RWPE1 (cell line): ENCODE results near the gene RPS6KA6.
"Not testable (repeated sequence)": the region's sequence is repeated elsewhere in the genome, so short reads cannot be mapped to it uniquely, and the experiment has no call there.

ENCODE experiments used
- CTCF ChIA-PET: fragments of 350-600 bp; sonication (Branson Sonifier 250); formaldehyde crosslinking; extraction: SDS; loops from one replicate; lab custom pipeline; 2021; lab: Yijun Ruan, JAX
- POLR2A ChIA-PET: fragments of 400-600 bp; formaldehyde crosslinking; extraction: SDS; loops from one replicate; lab custom pipeline; 2020; ENCODE audit warnings: antibody characterized with exemption; ENCODE audit not compliant: low non-redundant PET; lab: Yijun Ruan, JAX
- DNase-seq: peaks from one replicate; pipeline ENCODE4 v3.0.0; 2012; ENCODE audit warnings: low spot score
- H3K27ac ChIP-seq: fragments of 450-650 bp; 2 replicates; pipeline ENCODE4 v1.5.1; 2017
- CTCF ChIP-seq: fragments of 450-650 bp; conservative IDR thresholded peaks from 2 replicates; pipeline ENCODE4 v1.5.1; 2017; ENCODE audit warnings: low read depth, mild to moderate bottlenecking

Gene RPS6KA6

GRCh38 chrX:84123585-84123984 is 64.4 kb downstream of the RPS6KA6 start:
- POLR2A ChIA-PET: no interaction called here

DNA sequence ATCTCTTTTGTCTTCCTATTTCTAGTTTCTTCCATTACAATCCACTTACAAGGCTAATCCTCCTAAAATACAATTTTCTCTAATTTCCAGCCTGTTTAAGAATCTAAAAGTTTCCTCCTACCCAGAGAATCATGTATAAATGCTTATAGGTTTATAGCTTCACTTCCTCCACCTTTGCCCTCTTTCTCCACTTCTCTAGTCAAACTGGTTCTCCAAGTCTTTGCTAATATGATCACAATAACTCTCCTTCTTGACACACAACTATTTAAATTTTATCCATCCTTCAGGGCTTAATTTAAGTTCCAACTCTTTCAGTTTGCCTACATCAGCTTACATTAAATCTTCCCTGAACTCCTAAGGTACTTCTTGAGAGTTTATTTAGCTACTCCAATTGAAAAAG is 69.2 kb downstream of the RPS6KA6 start:
- ChIA-PET POLR2A (no interaction called here), CTCF (no interaction called here)
- DNase-seq: no peak
- TF ChIP-seq CTCF: no peak
- no peak overlapping the region for H3K27ac ChIP-seq

More at GRCh38 chrX:84123585-84123984, 64.4 kb downstream of the RPS6KA6 start:
- no peak overlapping the region for H3K27ac ChIP-seq
- TF ChIP-seq CTCF: no peak
- CTCF ChIA-PET: no interaction called here
- peak; percentile 2 for DNase-seq

GRCh38 chrX:84118315-84118714 is 69.7 kb downstream of the RPS6KA6 start:
- H3K27ac ChIP-seq: no peak overlapping the region
- peak; percentile 0 for DNase-seq
- CTCF ChIA-PET: no interaction called here
- POLR2A ChIA-PET: no interaction called here
- TF ChIP-seq CTCF: no peak

DNA sequence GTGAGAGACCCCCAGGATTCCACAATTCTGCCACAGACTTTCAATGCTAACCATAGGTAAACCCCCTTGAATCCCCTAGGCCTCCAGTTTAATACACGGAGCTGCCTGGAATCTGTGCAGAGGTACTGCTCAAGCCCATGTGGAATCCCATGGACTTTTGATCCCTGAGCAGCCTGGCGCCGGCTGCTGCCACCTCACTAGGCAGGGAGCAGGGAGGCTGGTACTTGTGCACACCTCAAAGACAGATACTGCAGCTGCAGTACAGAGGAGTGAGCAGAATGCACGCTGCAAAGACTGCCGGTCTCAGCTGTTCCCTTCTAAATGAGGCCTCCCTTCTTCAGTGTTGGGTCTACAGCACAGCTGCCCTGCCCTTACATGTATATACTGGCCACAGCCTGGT is 79.4 kb downstream of the RPS6KA6 start:
- CTCF ChIA-PET: no interaction called here
- no peak for DNase-seq
- POLR2A ChIA-PET: no interaction called here
- H3K27ac ChIP-seq: no peak overlapping the region
- no peak for TF ChIP-seq CTCF

GRCh38 chrX:84099120-84099519 is 88.9 kb downstream of the RPS6KA6 start:
- POLR2A ChIA-PET: no interaction called here
- CTCF ChIA-PET: interaction anchor here (0.5 kb wide), 1 partner anchor 985 kb away, joined by 5 read pairs; no protein-coding TSS in a partner anchor
- no peak overlapping the region for H3K27ac ChIP-seq
- no peak for TF ChIP-seq CTCF
- DNase-seq: no peak

- H3K27ac ChIP-seq, CTCF ChIA-PET: not testable (repeated sequence)
Measured at GRCh38 chrX:84079479-84080197, 108.4 kb downstream of the RPS6KA6 start.

GRCh38 chrX:84078991-84079390 is 109.0 kb downstream of the RPS6KA6 start:
- ChIA-PET POLR2A (no interaction called here), CTCF (no interaction called here)
- no peak for DNase-seq
- no peak for TF ChIP-seq CTCF
- no peak overlapping the region for H3K27ac ChIP-seq

More at GRCh38 chrX:84079479-84080197, 108.4 kb downstream of the RPS6KA6 start:
- DNase-seq, POLR2A ChIA-PET: not testable (repeated sequence)
